ENCODE results near the gene MID2.

DNA sequence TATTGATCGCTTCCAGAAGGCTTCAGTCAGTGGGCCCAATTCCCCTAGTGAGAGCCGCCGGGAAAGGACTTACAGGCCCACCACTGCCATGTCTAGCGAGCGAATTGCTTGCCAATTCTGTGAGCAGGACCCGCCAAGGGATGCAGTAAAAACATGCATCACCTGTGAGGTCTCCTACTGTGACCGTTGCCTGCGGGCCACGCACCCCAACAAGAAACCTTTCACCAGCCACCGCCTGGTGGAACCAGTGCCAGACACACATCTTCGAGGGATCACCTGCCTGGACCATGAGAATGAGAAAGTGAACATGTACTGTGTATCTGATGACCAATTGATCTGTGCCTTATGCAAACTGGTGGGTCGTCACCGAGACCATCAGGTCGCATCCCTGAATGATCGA is 15.3 kb downstream of the MID2 start:
- TF ChIP-seq CTCF (IDR thresholded peaks at IDR 0.05): no peak
- TF ChIP-seq POLR2A (IDR thresholded peaks at IDR 0.05): no peak

Measured in thyroid gland (tissue), 4 donors.